ENCODE data around the gene SELENOM.
"Not testable (repeated sequence)": the region's sequence is repeated elsewhere in the genome, so short reads cannot be mapped to it uniquely, and the experiment has no call there.

Gene SELENOM

DNA sequence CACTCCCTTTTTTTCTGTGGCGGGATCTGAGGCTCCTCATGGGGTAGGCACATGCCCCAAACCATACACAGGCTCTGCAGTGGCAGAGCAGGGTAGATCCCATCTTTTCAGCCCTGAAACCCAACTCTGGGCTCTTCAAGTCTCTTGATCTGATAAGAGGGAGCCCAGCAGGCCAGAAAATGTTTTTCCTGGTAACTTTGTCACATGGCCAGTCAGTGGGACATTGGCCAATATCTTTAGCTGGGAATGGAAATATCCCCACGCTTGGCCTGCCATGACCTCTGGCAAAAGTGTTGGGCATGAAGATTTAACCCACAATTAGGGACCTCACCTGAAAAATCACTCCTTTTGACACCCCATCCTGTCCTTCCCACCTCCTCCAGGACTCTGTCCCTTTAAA is 23.5 kb upstream of the SELENOM start:
- no peak for DNase-seq (ENCODE audit: low spot score)

DNA sequence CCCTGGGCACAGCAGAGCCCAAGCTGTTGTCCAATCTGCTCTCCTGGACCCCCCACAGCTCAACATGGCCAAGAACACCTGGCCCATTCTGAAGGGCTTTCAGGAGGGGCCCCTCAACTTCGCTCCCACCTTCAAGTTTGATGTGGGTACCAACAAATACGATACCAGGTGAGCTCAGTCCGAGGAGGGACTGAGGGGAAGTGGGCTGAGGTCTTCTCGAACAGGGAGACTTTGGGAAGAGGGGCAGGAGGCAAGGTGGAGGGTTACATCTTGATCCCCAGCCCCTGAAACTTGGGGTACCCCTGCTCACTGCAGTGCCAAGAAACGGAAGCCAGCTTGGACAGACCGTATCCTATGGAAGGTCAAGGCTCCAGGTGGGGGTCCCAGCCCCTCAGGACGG is 20.8 kb upstream of the SELENOM start:
- DNase-seq (ENCODE audit: low spot score) = no peak

DNA sequence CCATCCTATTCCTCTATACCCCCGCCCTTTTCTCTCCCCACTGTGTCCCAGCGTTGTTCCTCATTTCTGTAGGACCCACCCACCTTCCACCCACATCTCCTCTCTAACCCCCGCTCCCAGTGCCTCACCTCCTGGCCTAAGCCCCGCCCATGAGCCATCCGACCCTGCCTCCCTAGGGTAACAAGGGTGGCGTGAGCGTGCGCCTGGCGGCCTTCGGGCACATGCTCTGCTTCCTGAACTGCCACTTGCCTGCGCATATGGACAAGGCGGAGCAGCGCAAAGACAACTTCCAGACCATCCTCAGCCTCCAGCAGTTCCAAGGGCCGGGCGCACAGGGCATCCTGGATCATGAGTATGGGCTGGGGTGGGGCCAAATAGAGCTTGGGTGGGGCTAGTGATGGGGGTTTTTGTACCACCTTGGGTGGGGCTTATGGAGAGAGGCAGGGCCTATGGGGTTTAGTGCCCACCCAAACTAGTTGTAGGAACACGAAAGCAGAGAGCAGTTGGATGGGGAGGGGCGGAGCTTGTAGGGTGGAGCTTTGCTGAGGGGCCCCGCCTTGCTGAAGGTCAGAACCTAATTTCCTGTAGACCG is 19.9 kb upstream of the SELENOM start:
- DNase-seq (ENCODE audit: low spot score) = no peak

DNA sequence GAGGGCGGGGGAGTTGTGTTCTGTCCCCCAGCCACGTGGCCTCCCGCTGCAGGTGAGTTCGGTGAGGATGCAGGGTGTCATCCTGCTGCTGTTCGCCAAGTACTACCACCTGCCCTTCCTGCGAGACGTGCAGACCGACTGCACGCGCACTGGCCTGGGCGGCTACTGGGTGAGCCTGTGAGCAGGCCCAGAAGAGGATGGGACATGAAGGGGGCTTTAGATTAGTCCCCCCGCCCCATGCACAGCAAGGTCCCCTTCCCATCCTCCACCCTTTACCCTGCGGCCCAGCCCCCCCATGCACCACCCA is 19.5 kb upstream of the SELENOM start:
- DNase-seq (ENCODE audit: low spot score) = no peak

DNA sequence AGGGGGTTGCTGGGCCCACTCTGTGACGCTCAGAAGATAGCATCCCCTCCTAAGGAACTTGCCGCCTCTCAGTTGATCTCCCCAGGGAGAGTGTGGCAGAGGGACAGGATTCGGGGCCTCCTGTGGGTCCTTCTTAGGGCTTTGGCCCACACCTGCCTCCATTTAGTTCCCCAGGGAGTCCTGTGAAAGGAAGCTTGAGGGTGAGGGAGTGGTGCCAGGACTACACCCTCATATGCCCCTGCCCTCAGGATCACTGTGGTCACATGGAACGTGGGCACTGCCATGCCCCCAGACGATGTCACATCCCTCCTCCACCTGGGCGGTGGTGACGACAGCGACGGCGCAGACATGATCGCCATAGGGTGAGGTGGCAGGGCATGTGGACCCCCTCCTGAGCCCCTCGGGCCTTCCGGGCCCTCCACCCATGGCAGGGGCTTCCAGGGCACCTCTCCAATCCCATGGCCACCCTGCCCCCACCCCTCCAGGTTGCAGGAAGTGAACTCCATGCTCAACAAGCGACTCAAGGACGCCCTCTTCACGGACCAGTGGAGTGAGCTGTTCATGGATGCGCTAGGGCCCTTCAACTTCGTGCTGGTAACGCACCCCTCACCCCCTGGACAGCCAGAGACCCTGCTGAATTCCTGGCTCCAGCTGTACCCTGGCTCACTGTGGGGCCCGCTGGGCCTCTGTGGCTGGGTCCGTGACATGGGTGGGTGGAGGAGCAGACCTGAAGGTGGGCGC is 18.9 kb upstream of the SELENOM start:
- no peak for DNase-seq (ENCODE audit: low spot score)

DNA sequence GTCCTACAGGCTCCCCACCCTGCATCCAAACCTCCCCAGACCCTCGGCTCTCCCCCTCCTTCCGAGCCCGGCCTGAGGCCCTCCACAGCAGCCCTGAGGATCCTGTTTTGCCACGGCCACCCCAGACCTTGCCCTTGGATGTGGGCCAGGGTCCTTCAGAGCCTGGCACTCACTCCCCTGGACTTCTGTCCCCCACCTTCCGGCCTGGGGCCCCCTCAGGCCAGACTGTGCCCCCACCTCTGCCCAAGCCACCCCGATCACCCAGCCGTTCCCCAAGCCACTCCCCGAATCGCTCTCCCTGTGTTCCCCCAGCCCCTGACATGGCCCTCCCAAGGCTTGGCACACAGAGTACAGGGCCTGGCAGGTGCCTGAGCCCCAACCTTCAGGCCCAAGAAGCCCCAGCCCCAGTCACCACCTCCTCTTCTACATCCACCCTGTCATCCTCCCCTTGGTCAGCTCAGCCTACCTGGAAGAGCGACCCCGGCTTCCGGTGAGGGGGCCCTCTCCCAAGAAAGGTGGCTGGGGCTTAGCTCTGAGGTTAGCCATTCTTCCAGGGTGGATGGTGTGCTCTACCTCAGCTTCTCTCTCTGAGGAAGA is 18.3 kb upstream of the SELENOM start:
- no peak for DNase-seq (ENCODE audit: low spot score)

DNA sequence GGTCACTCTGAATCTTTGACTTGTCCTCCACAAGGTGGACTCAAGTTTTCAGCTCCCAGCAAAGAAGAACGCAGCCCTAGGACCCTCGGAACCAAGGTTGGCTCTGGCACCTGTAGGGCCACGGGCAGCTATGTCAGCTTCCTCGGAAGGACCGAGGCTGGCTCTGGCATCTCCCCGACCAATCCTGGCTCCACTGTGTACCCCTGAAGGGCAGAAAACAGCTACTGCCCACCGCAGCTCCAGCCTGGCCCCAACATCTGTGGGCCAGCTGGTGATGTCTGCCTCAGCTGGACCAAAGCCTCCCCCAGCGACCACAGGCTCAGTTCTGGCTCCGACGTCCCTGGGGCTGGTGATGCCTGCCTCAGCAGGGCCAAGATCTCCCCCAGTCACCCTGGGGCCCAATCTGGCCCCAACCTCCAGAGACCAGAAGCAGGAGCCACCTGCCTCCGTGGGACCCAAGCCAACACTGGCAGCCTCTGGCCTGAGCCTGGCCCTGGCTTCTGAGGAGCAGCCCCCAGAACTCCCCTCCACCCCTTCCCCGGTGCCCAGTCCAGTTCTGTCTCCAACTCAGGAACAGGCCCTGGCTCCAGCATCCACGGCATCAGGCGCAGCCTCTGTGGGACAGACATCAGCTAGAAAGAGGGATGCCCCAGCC is 17.6 kb upstream of the SELENOM start:
- DNase-seq (ENCODE audit: low spot score) = no peak

DNA sequence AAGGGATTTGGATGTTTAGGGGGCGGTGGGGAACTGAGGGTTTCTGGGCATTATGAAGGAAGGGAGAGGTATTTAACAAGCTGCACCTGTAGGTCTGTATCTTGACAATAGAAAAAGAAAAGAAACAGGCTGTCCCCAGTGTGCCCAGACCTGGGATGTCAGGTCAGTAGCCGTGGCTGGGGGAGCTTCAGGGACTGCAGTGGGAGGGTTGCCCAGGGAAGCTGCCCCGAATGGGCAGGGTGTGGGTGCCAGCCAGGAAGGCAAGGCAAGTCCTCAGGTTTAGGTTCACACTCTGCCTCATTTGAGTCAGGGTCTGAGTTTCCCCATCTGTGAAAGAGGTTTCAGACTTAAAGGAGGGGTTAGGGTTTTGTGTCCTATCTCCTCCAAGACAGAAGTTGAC is 16.9 kb upstream of the SELENOM start:
- no peak for DNase-seq (ENCODE audit: low spot score)

DNA sequence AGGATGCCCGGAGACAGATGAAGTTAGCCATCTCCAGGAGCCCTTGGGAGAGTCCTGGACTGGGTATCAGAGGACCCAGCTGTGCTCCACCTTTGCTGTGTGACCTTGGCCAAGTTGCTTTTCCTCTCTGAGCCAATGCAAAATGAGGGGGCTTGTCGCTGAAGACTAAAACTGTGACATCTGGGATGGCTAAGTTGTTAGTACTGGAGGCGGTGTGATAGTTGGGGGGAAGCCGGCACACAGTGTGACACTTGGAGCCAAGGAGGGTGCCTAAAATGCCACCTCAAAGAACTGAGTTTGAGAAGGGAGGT is 15.9 kb upstream of the SELENOM start:
- DNase-seq (ENCODE audit: low spot score) = no peak

DNA sequence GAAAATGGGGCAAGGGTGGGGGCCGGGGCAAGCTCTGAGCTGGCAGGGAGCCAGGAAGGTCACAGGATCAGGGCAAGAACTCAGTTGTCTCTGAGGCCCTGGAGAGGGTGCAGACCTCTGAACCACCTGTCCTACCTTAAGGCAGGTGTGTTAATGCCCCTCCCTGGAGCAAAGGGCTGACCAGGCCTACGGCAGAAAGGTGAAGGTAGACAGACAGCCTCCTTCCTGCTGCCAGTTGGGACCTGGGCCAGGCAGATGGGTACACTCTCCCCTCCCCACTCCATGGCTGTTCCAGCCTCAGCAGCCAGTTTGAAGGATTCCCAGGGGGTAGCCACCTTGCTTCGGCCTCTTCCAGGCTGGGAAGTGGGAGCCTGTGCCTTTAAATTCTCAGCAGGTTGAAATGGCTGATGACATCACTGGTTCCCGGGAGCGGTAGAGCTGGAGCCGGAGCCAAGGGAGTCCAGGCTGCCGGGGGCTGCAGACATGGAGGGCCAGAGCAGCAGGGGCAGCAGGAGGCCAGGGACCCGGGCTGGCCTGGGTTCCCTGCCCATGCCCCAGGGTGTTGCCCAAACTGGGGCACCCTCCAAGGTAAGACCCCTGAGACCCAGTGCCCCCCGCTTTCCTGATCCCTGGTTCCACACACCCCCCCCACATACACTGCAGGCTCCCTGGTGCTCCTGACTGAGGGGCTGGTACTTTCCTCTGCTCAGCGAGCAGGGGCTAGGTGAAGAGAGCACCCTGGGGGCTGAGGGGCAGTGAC is 15.3 kb upstream of the SELENOM start, which contains the start of gene INPP5J:
Gene INPP5J, plus strand, starts transcription at position 435 of the 760 bp plus-strand sequence. Its CDS starts 49 bp downstream, at position 484.
- DNase-seq (ENCODE audit: low spot score) = no peak

DNA sequence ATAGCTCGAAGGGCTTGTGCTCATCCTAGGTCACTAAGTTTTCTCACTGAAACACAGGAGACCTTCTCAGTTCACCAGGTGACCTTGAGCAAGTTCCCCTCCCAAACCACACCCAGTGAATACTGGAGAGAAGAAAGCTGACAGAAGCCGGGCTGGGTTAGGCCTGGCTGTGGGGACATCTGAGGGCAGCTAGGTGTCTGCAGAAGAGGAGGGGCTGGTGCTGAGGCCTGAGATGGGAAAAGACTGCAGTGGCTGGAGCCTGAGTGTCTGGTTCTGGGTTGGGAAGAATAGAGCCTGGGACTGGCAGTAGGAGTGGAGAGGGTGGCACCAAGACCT is 14.8 kb upstream of the SELENOM start:
- DNase-seq (ENCODE audit: low spot score) = no peak

DNA sequence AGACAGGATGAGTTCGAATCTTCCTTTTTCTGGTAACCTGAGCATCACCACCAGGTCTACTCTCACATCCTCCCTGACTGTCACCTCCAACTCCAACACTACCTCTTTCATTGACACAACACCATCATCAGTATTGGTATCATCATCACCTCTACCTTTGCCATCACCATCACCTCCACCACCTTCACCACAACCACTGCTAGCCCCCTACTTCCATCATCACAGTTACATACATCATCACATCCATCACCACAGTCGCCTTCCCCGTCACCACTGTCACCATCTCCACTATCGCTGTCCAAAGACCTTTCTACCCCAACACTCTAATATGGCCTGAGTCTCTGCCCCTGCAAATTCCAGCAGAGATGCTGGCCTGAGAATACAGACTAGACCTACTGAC is 14.0 kb upstream of the SELENOM start:
- DNase-seq (ENCODE audit: low spot score) = no peak

DNA sequence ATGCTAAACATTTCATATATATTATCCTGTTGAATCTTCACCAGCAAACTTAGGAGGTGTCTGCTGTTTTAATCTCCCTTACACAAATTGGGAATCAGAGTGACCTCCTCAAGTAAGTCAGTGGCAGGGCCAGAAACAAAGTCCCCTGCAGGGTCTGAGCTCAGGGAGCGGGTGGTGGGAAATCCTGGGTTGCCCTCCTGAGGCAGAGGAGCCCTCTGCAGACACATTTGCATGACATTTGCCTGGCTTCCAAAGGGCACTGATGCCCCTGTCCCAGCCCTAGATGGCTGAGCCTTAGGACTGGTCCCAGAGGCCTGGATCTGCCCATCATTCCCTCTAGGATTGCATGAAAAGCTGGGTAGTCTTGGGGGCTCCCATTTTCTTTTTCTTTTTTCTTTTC is 13.3 kb upstream of the SELENOM start:
- DNase-seq (ENCODE audit: low spot score) = no peak

DNA sequence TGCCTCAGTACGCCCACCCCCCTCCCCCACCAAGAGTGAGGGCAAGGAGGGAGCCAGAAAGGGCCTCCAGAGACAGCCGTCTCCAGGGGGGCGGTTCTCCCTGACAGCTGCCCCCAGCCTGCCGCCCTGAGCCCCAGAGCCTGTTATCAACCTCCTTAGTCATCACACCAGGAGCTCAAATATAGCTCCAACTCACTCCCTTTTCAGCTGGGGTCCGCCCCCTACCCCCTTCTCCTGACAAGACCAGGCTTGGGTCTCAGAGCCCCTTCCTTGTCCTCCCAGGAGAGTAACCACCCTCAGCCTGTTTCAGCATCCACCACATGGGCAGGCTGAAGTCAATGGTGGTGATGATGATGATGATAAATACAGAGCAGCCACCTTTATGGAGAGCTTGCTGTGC is 12.9 kb upstream of the SELENOM start:
- DNase-seq (ENCODE audit: low spot score) = no peak

DNA sequence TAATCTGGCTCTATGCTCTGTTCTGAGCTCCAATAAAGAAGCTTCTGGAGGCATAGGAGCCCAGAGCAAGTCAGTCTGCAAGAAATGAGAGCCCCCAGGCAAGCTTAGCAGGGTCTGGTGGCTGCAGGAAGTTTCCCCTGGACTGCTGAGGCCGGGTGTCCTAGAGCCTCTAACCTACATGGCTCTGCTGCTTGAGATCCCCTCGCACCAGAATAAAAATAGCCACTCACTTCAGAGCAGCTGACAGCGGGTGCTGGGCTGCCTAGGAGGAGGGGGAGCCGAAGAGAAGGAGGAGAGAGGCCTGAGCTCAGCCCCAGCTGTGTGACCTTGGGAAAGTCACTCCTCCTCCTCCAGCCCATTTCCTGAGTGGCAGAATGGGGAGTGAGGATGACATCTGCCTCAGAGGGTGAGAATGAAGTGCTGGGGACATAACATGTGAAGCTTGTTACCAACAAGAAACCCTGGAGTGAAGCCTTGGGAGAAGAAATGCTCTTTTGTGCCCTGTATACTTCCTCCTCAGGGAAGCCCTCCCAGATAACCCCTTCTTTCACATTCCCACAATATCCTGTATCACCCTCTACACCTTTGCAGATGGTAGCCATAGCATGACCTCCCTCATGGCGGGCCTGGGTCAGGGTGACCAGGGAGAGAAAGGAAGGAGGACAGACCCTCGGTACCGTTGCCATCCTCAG is 11.8 kb upstream of the SELENOM start:
- no peak for DNase-seq (ENCODE audit: low spot score)

DNA sequence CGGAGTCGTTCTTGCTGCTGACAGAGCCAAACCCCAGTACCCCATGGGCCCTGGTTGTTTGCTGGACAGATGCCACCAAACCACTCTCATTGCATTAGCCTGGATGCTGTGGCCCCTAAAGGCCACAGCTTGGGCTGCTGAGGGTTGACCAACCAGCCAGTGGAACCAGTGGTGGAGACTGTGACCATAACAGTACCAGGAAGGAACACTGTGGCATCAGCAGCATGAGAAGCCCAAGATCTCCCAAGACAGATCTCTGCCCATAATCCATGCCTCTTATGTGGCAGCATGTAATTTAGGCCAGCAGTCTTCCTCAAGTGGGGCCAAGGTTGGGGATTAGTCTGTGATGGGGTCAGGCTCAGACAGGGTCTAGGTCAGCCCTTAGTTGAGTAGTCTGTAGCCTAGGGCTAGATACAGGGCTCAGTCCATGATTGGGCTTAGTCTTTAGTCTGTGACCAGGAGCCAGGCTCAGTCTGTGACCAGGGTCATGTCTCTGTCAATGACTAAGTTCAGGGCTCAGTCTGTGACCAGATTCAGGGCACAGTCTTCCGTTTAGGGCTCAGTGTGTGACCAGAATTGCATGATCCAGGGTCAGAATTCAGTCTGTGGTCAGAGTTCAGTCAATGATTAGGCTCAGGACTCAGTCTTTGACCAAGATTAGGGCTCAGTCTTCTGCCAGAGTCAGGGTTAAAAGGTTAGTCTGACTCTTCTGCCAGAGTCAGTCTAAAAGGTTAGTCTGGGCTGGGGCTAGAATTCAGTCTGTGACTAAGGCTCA is 10.9 kb upstream of the SELENOM start:
- DNase-seq (ENCODE audit: low spot score) = no peak

DNA sequence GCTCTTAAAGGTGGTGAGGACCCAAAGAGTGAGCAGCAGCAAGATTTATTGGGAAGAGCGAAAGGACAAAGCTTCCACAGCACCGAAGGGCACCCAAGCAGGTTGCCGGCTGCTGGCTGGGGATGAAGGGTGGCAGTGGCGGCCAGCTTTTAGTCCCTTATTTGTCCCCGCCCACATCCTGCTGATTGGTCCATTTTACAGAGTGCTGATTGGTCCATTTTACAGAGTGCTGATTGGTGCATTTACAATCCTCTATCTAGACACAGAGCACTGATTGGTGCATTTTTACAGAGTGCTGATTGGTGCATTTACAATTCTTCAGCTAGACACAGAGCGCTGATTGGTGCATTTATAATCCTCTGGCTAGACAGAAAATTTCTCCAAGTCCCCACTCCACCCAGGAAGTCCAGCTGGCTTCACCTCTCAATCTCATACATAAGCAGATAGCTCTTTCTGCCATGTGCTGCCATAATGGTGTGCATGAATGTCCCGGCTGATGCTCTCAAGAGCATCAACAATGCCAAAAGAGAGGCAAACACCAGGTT is 5.3 kb upstream of the SELENOM start:
- not testable (repeated sequence) for DNase-seq (ENCODE audit: low spot score)

DNA sequence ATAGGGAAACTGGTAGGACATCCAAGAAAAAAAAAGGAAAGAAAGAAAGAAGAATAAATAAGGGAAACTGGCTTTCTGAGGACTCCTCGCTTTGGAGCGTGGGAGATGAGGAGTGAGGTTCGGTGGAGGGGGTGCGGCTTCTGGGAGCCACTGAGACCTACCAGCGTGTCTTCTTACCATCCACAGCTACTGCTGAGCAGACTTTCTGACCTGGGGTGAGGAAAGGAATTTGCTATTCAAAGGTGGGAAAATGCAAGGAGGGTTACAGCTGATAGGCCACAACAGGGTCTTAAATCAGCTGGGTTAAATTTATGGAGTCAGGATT is 488 bp upstream of the SELENOM start:
- DNase-seq (ENCODE audit: low spot score) = no peak

DNA sequence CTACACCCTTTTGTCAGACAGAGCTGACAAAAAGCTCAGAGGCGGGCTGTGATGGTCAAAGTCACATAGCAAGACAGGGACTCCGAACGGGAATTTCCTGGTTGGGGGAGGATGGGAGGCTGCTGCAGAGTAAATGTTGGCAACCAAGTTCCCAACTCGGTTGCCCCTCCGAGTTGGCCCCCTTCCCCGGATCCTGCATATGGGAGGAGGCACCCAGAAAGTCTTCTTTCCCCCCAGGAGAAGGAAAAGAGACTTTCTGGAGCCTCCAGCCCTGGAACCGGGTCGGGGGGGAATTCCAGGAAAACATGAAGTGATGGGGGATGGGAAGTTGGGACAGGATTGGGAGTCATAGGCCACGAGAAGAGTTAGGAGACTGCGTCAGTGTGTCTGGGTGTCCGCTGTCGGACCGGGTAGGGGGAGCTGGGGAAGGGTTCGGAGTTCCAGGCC is 614 bp downstream of the SELENOM start:
- no peak for DNase-seq (ENCODE audit: low spot score)

DNA sequence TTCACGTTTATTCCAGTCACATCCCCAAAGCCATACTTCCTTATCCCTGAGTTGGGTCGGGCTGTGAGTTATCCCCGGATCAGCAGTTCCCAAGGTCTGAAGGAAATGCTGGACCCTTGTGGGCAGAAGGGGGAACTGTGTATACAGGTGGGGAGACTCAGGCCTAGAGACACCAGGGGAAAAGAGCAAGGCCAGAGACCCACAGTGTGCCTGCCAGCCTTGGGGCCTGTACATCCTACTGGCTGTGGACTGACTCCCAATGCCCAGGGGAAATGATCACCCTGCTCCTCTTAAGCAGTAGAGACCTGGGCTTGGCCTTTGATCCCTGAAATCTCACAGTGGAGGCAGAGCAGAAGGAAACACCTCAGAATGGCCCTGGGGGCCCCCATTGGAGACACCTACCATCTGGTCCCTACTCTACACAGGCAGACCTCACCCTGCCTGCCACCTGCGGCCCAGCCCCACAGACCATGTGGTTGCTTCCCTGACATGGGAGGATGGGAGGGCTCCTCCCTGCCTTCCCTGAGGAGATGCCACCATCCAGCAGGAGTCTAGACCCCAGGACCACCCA is 1.3 kb downstream of the SELENOM start:
- no peak for DNase-seq (ENCODE audit: low spot score)

Data from ecto neural progenitor cell (in vitro differentiated cells).